PC-3 (cell line): ENCODE measurements around the gene SLK. TPM values are rescaled to one million over a fixed set of nuclear protein-coding genes. Genes with fewer than 3 reads are reported as not detected.
A peak's percentile ranks its signal among the peaks of the same experiment; 100 is the strongest.

Experiments
- ATAC-seq: fragments of 200-7000 bp; cut with Tn5 transposase; 2 replicates; pipeline ENCODE4 v1.9.1; 2020; ENCODE audit warnings: mild to moderate bottlenecking, moderate library complexity
- BruUV-seq: library from RNA; stranded (reverse); fragments of 400-500 nt; replicated peaks from 2 replicates; lab custom pipeline; 2021; lab: Mats Ljungman, UMichigan
- CTCF ChIA-PET: fragments of 300-600 bp; sonication (Branson Sonifier 250); formaldehyde crosslinking; loops from one replicate; lab custom pipeline; 2022; ENCODE audit warnings: antibody characterized with exemption; lab: Charles Lee
- POLR2A ChIA-PET: fragments of 300-600 bp; sonication (Branson Sonifier 250); formaldehyde crosslinking; loops from one replicate; lab custom pipeline; 2022; ENCODE audit warnings: antibody characterized with exemption; ENCODE audit not compliant: unreplicated experiment; lab: Charles Lee
- DNase-seq: peaks from one replicate; pipeline ENCODE4 v3.0.0-alpha.2; 2015
- H2AFZ ChIP-seq: fragments of 300-600 bp; sonication (generic); 2 replicates; pipeline ENCODE4 v1.6.0; 2016; ENCODE audit warnings: antibody characterized with exemption, low read length
- H3F3A ChIP-seq: fragments of 300-600 bp; sonication (generic); one replicate; pipeline ENCODE4 v1.6.0; 2017; ENCODE audit warnings: antibody characterized with exemption, low read length, control low read depth, mild to moderate bottlenecking; ENCODE audit not compliant: unreplicated experiment
- H3K27ac ChIP-seq: fragments of 300-600 bp; sonication (generic); 2 replicates; pipeline ENCODE4 v1.5.1; 2016; ENCODE audit warnings: mild to moderate bottlenecking, low read length
- H3K27me3 ChIP-seq: fragments of 300-600 bp; sonication (generic); 2 replicates; pipeline ENCODE4 v1.6.1; 2016; ENCODE audit warnings: low read length, mixed read lengths
- H3K36me3 ChIP-seq: fragments of 300-600 bp; sonication (generic); 2 replicates; pipeline ENCODE4 v1.6.1; 2016; ENCODE audit warnings: low read depth, mixed run types, low read length, mixed read lengths
- H3K4me1 ChIP-seq: fragments of 300-600 bp; sonication (generic); 2 replicates; pipeline ENCODE4 v1.5.1; 2016; ENCODE audit warnings: low read length; ENCODE audit not compliant: insufficient read depth
- H3K4me2 ChIP-seq: fragments of 300-600 bp; sonication (generic); 2 replicates; pipeline ENCODE4 v1.6.0; 2016; ENCODE audit warnings: low read length
- H3K4me3 ChIP-seq: fragments of 300-600 bp; sonication (generic); 2 replicates; pipeline ENCODE4 v1.5.1; 2016; ENCODE audit warnings: mild to moderate bottlenecking, low read length, mixed read lengths
- H3K79me2 ChIP-seq: fragments of 300-600 bp; sonication (generic); 2 replicates; pipeline ENCODE4 v1.6.1; 2017; ENCODE audit warnings: low read length, mixed read lengths
- H3K9ac ChIP-seq: fragments of 300-600 bp; sonication (generic); 2 replicates; pipeline ENCODE4 v1.6.0; 2016; ENCODE audit warnings: mild to moderate bottlenecking, low read length
- H3K9me2 ChIP-seq: fragments of 300-600 bp; sonication (generic); replicated peaks from 2 replicates; pipeline ENCODE4 v1.6.1; 2016; ENCODE audit warnings: mixed run types, low read length, mixed read lengths
- H3K9me3 ChIP-seq: fragments of 300-600 bp; sonication (generic); 2 replicates; pipeline ENCODE4 v1.6.1; 2016; ENCODE audit warnings: low read length, mixed read lengths
- H4K20me1 ChIP-seq: fragments of 300-600 bp; sonication (generic); 2 replicates; pipeline ENCODE4 v1.6.1; 2016; ENCODE audit warnings: low read length, mixed read lengths
- EZH2 ChIP-seq: fragments of 300-600 bp; sonication (generic); IDR thresholded peaks from one replicate; pipeline ENCODE4 v1.6.1; 2017; ENCODE audit warnings: antibody characterized with exemption, mild to moderate bottlenecking, low read length; ENCODE audit not compliant: unreplicated experiment
- EZH2phosphoT487 ChIP-seq: fragments of 300-600 bp; sonication (generic); IDR thresholded peaks from 2 replicates; pipeline ENCODE4 v1.6.1; 2018; ENCODE audit warnings: mild to moderate bottlenecking, antibody characterized with exemption, low read length, borderline replicate concordance
- intact Hi-C: fragments of 100-400 bp; cut with micrococcal nuclease; formaldehyde crosslinking; loops from 2 replicates; pipeline ENCODE4 v1.9.0; 2023
- total RNA-seq: library from RNA; depleted of rRNA; stranded (reverse); fragments of >200 nt; gene quantifications from 2 replicates; pipeline ENCODE4 v1.2.3, GENCODE V29; 2014
- TF ChIP-seq, protein P1 (sequence below): fragments of 300-600 bp; sonication (generic); conservative IDR thresholded peaks from 2 replicates; pipeline ENCODE4 v1.5.1; 2017; ENCODE audit warnings: antibody characterized with exemption, low read depth, mild to moderate bottlenecking, low read length

SLK gene
- total RNA-seq, 1 experiment from 2014 or later: 20.2 TPM

- H3K4me1 ChIP-seq: peaks cover 38% of the 10 kb centered on the region
- no TSS peak for BruUV-seq
Observed at GRCh38 chr10:104053201-104053600, 86.3 kb downstream of the SLK start.

DNA sequence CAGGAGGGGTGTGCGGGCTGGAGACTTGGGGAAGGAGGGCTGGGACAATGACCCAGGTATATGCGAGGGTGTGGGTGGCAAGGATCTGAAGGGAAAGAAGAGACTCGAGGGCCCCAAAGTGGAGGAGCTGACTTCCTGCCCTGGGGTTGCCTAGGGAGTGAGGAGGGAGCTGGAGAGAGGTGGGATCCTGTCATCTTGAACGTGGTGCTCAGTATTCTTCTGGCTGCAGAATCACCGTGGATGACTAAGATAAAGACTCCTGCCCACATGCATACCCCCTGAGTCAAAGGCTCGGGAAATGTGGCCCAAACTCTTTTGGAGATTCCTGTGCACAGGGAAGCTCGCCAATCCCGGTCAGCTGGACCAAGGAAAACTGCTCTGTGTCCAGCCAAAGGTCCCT lies 87.5 kb downstream of the SLK start:
- Histone ChIP-seq H3K4me2 (no peak overlapping the region; the same call in 1 of the 2 replicates), H3K27me3 (no peaks in the 10 kb centered on the region), H3K4me3 (no peak overlapping the region), H4K20me1 (no peaks in the 10 kb centered on the region), H2AFZ (no peak overlapping the region), H3K36me3 (no peaks in the 10 kb centered on the region), H3K79me2 (no peaks in the 10 kb centered on the region), H3F3A (no peaks in the 10 kb centered on the region), H3K9me2 (no peaks in the 10 kb centered on the region), H3K4me1 (peaks cover 29% of the 10 kb centered on the region), H3K9ac (no peak overlapping the region), H3K9me3 (no peaks in the 10 kb centered on the region), H3K27ac (peak overlapping the region; percentile 48)
- TF ChIP-seq EZH2: no peak
- TF ChIP-seq, protein P1, sequence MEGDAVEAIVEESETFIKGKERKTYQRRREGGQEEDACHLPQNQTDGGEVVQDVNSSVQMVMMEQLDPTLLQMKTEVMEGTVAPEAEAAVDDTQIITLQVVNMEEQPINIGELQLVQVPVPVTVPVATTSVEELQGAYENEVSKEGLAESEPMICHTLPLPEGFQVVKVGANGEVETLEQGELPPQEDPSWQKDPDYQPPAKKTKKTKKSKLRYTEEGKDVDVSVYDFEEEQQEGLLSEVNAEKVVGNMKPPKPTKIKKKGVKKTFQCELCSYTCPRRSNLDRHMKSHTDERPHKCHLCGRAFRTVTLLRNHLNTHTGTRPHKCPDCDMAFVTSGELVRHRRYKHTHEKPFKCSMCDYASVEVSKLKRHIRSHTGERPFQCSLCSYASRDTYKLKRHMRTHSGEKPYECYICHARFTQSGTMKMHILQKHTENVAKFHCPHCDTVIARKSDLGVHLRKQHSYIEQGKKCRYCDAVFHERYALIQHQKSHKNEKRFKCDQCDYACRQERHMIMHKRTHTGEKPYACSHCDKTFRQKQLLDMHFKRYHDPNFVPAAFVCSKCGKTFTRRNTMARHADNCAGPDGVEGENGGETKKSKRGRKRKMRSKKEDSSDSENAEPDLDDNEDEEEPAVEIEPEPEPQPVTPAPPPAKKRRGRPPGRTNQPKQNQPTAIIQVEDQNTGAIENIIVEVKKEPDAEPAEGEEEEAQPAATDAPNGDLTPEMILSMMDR: no peak
- TF ChIP-seq EZH2phosphoT487: no peak
- ChIA-PET POLR2A (no interaction called here), CTCF (no interaction called here)
- intact Hi-C loops: no loop called here
- DNase-seq (peak; percentile 58), ATAC-seq (no peak)
- no TSS peak for BruUV-seq

More at GRCh38 chr10:104053201-104053600, 86.3 kb downstream of the SLK start:
- Histone ChIP-seq H3K9ac (no peak overlapping the region), H4K20me1 (no peaks in the 10 kb centered on the region), H3K9me2 (no peaks in the 10 kb centered on the region), H3K36me3 (no peaks in the 10 kb centered on the region), H3K4me3 (no peak overlapping the region), H3K79me2 (no peaks in the 10 kb centered on the region), H3K9me3 (no peaks in the 10 kb centered on the region), H3K27me3 (no peaks in the 10 kb centered on the region), H2AFZ (no peak overlapping the region), H3F3A (no peaks in the 10 kb centered on the region), H3K27ac (no peak overlapping the region), H3K4me2 (no peak overlapping the region)
- ChIA-PET POLR2A (no interaction called here), CTCF (no interaction called here)
- TF ChIP-seq, protein P1: no peak
- TF ChIP-seq EZH2 (no peak), EZH2phosphoT487 (no peak)
- intact Hi-C loops: no loop called here
- ATAC-seq (no peak), DNase-seq (no peak)

GRCh38 chr10:104056619-104057273 lies 89.8 kb downstream of the SLK start:
- H3K4me2 ChIP-seq: no peak overlapping the region
- H3K9ac ChIP-seq: no peak overlapping the region
- H4K20me1 ChIP-seq: no peaks in the 10 kb centered on the region
- no peaks in the 10 kb centered on the region for H3K79me2 ChIP-seq
- no peaks in the 10 kb centered on the region for H3K27me3 ChIP-seq
- no peak overlapping the region for H2AFZ ChIP-seq
- H3K4me3 ChIP-seq: no peak overlapping the region
- ATAC-seq (no peak), DNase-seq (no peak)
- no peak overlapping the region for H3K27ac ChIP-seq
- intact Hi-C loops: no loop called here
- ChIA-PET POLR2A (interaction anchor here (0.6 kb wide), 1 partner anchor 62 kb away, joined by 3 read pairs; no protein-coding TSS in a partner anchor), CTCF (no interaction called here)
- H3K9me2 ChIP-seq: no peaks in the 10 kb centered on the region
- H3K36me3 ChIP-seq: no peaks in the 10 kb centered on the region
- H3F3A ChIP-seq: no peaks in the 10 kb centered on the region
- no peaks in the 10 kb centered on the region for H3K9me3 ChIP-seq
- TF ChIP-seq, protein P1: 0 out of 2 replicates have a peak, but pooled peaks have one; percentile 14
- no peak for TF ChIP-seq EZH2
- no TSS peak for BruUV-seq
- H3K4me1 ChIP-seq: peaks cover 15% of the 10 kb centered on the region
